ENCODE measurements around the gene ETAA1.

ETAA1 gene

GRCh38 chr2:67397143-67397986 is at the start of gene ETAA1:
Gene ETAA1 (plus strand): TSS chr2:67397333. CDS start chr2:67397449, 116 bp downstream.
- peak; percentile 86 for DNase-seq

GRCh38 chr2:67366832-67367412 is 30.2 kb upstream of the ETAA1 start:
- no peak for DNase-seq

GRCh38 chr2:67374481-67374880 is 22.7 kb upstream of the ETAA1 start:
- DNase-seq: no peak

- DNase-seq: no peak
Measured at GRCh38 chr2:67374949-67375348, 22.2 kb upstream of the ETAA1 start.

- no peak for DNase-seq
Measured at GRCh38 chr2:67378555-67378954, 18.6 kb upstream of the ETAA1 start.

- no peak for DNase-seq
Measured at GRCh38 chr2:67379048-67379447, 18.1 kb upstream of the ETAA1 start.

GRCh38 chr2:67384123-67384822 is 12.9 kb upstream of the ETAA1 start:
- DNase-seq: no peak

GRCh38 chr2:67388680-67389079 is 8.5 kb upstream of the ETAA1 start:
- DNase-seq: no peak

- DNase-seq: no peak
Measured at GRCh38 chr2:67389286-67389685, 7.8 kb upstream of the ETAA1 start.

- no peak for DNase-seq
Measured at GRCh38 chr2:67389788-67390187, 7.3 kb upstream of the ETAA1 start.

- DNase-seq: no peak
Measured at GRCh38 chr2:67393237-67393636, 3.9 kb upstream of the ETAA1 start.

GRCh38 chr2:67394734-67395133 is 2.4 kb upstream of the ETAA1 start:
- DNase-seq: no peak

GRCh38 chr2:67399144-67399543 is 2.0 kb downstream of the ETAA1 start:
- no peak for DNase-seq

- no peak for DNase-seq
Measured at GRCh38 chr2:67399831-67400489, 2.8 kb downstream of the ETAA1 start.

GRCh38 chr2:67400560-67401485 is 3.7 kb downstream of the ETAA1 start:
- peak; percentile 34 for DNase-seq

GRCh38 chr2:67408346-67408745 is 11.2 kb downstream of the ETAA1 start:
- DNase-seq: no peak

- DNase-seq: no peak
Measured at GRCh38 chr2:67412424-67412823, 15.3 kb downstream of the ETAA1 start.

GRCh38 chr2:67414867-67415266 is 17.7 kb downstream of the ETAA1 start:
- no peak for DNase-seq

- DNase-seq: no peak
Measured at GRCh38 chr2:67416136-67416535, 19.0 kb downstream of the ETAA1 start.

GRCh38 chr2:67423489-67423888 is 26.4 kb downstream of the ETAA1 start:
- DNase-seq: no peak

GRCh38 chr2:67436221-67436620 is 39.1 kb downstream of the ETAA1 start:
- DNase-seq: no peak

- DNase-seq: no peak
Measured at GRCh38 chr2:67437114-67437513, 40.0 kb downstream of the ETAA1 start.
